Endodermal cell (in vitro differentiated cells): Measurements from ENCODE around the gene HOXD10. TPM values are rescaled to one million over a fixed set of nuclear protein-coding genes. Genes with fewer than 3 reads are reported as not detected.

Experiments
- DNase-seq: peaks from one replicate; pipeline ENCODE4 v3.0.0-alpha.2; 2017
- H3K27ac ChIP-seq: 2 replicates; pipeline ENCODE4 v1.5.1; 2013; ENCODE audit warnings: mild to moderate bottlenecking, low read depth, low read length, moderate library complexity
- H3K27me3 ChIP-seq: 2 replicates; pipeline ENCODE4 v1.6.1; 2013; ENCODE audit warnings: mild to moderate bottlenecking, low read length, moderate library complexity; ENCODE audit not compliant: insufficient read depth, control insufficient read depth, poor library complexity, severe bottlenecking
- H3K36me3 ChIP-seq: 2 replicates; pipeline ENCODE4 v1.7.0; 2013; ENCODE audit warnings: mild to moderate bottlenecking, low read length, moderate library complexity; ENCODE audit not compliant: control insufficient read depth, insufficient read depth
- H3K4me1 ChIP-seq: one replicate; pipeline ENCODE4 v1.7.0; 2013; ENCODE audit warnings: low read length; ENCODE audit not compliant: control insufficient read depth, insufficient read depth
- H3K4me3 ChIP-seq: 2 replicates; pipeline ENCODE4 v1.5.1; 2013; ENCODE audit warnings: mild to moderate bottlenecking, low read length, moderate library complexity
- H3K9ac ChIP-seq: 2 replicates; pipeline ENCODE4 v1.6.1; 2013; ENCODE audit warnings: mild to moderate bottlenecking, low read length, moderate library complexity; ENCODE audit not compliant: poor library complexity, severe bottlenecking; ENCODE audit errors: extremely low read depth
- H3K9me3 ChIP-seq: 2 replicates; pipeline ENCODE4 v1.6.1; 2013; ENCODE audit warnings: mild to moderate bottlenecking, low read length, moderate library complexity; ENCODE audit not compliant: control insufficient read depth
- H3K27ac Mint-ChIP-seq: 2 replicates; pipeline ENCODE4 v1.8.0; 2020; ENCODE audit warnings: mixed read lengths
- H3K27me3 Mint-ChIP-seq: 2 replicates; pipeline ENCODE4 v1.8.0; 2021; ENCODE audit warnings: mild to moderate bottlenecking, mixed read lengths; ENCODE audit not compliant: insufficient read depth
- H3K36me3 Mint-ChIP-seq: 2 replicates; pipeline ENCODE4 v1.8.0; 2020; ENCODE audit warnings: low read depth, mixed read lengths
- H3K4me1 Mint-ChIP-seq: 2 replicates; pipeline ENCODE4 v1.8.0; 2020; ENCODE audit warnings: mixed read lengths
- H3K4me3 Mint-ChIP-seq: 2 replicates; pipeline ENCODE4 v1.8.0; 2020; ENCODE audit warnings: mild to moderate bottlenecking, moderate library complexity, mixed read lengths
- H3K9me3 Mint-ChIP-seq: 2 replicates; pipeline ENCODE4 v1.8.0; 2020; ENCODE audit warnings: mild to moderate bottlenecking, mixed read lengths
- CTCF ChIP-seq: fragments of 200-600 bp; sonication (generic); conservative IDR thresholded peaks from 2 replicates; pipeline ENCODE4 v1.5.0; 2021; ENCODE audit warnings: antibody characterized with exemption, mild to moderate bottlenecking
- WGBS, 2 experiments: methylation state at CpG; one replicate each; pipeline versions ENCODE4 v1.1.5 to v1.1.7; 2013; ENCODE audit warnings: missing lambda C conversion rate in 2 of 2, mixed read lengths in 1 of 2; ENCODE audit not compliant: insufficient coverage in 1 of 2, insufficient read length in 1 of 2; 5-methylcytosine and 5-hydroxymethylcytosine counted together
- total RNA-seq, 2 donors: library from RNA; stranded (reverse); fragmentation: NEBNext Ultra II Directional in 1 of 2; extraction: Animal tissue kit (Norgen Biotek cat#: 25700) in 1 of 2; gene quantifications; 2 replicates in 1 of 2; 3 replicates in 1 of 2; pipeline ENCODE4 v1.2.1, GENCODE V29; 2021

HOXD10 gene
- total RNA-seq, 2 donors from 2014 or later = not detected

- Histone ChIP-seq H3K36me3 (no peaks in the 10 kb centered on the region), H3K4me3 (peak overlapping the region; percentile 27), H3K4me1 (peaks cover 5% of the 10 kb centered on the region), H3K9ac (no peak overlapping the region), H3K27me3 (peaks cover 97% of the 10 kb centered on the region), H3K27ac (no peak overlapping the region), H3K9me3 (peaks cover 5% of the 10 kb centered on the region)
- 11 to 14% methylated on average over 18 to 31 of the region's 31 CpGs for WGBS, 2 experiments
- no peak for TF ChIP-seq CTCF
- Mint-ChIP-seq H3K9me3 (no peaks in the 10 kb centered on the region), H3K4me1 (peaks cover 29% of the 10 kb centered on the region), H3K27ac (no peak overlapping the region), H3K36me3 (no peaks in the 10 kb centered on the region), H3K4me3 (peak overlapping the region; percentile 48), H3K27me3 (peaks cover 96% of the 10 kb centered on the region)
- no peak for DNase-seq
Measured at GRCh38 chr2:176091329-176092258, 25.0 kb upstream of the HOXD10 start.

- Histone ChIP-seq H3K9ac (no peak within 1 kb of the TSS), H3K9me3 (peaks cover 5% of the 10 kb centered on the region), H3K4me3 (peak within 1 kb of the TSS; percentile 66), H3K36me3 (no peaks in the 10 kb centered on the region), H3K27ac (no peak within 1 kb of the TSS), H3K4me1 (peaks cover 5% of the 10 kb centered on the region), H3K27me3 (peaks cover 97% of the 10 kb centered on the region)
- Mint-ChIP-seq H3K9me3 (no peaks in the 10 kb centered on the region), H3K27ac (no peak within 1 kb of the TSS), H3K4me3 (peak within 1 kb of the TSS; percentile 48), H3K36me3 (no peaks in the 10 kb centered on the region), H3K27me3 (peaks cover 96% of the 10 kb centered on the region), H3K4me1 (peaks cover 28% of the 10 kb centered on the region)
- no peak for TF ChIP-seq CTCF
- DNase-seq = peak; percentile 91
- 0 to 1% methylated on average over 3 to 95 of the region's 95 CpGs for WGBS, 2 experiments
Measured at GRCh38 chr2:176092270-176093144, 24.1 kb upstream of the HOXD10 start, which contains the start of gene HOXD13. Gene HOXD13 (plus strand): TSS chr2:176092721. CDS start chr2:176092891, 170 bp downstream.

GRCh38 chr2:176093145-176093897 is 23.3 kb upstream of the HOXD10 start:
- TF ChIP-seq CTCF = peak; percentile 62
- WGBS, 2 experiments = 2 to 4% methylated on average over 36 to 53 of the region's 53 CpGs
- Mint-ChIP-seq H3K4me1 (peaks cover 34% of the 10 kb centered on the region), H3K9me3 (no peaks in the 10 kb centered on the region), H3K4me3 (peak overlapping the region; percentile 48), H3K36me3 (no peaks in the 10 kb centered on the region), H3K27ac (no peak overlapping the region), H3K27me3 (peaks cover 96% of the 10 kb centered on the region)
- Histone ChIP-seq H3K9ac (no peak overlapping the region), H3K4me3 (peak overlapping the region; percentile 66), H3K4me1 (peaks cover 5% of the 10 kb centered on the region), H3K27ac (no peak overlapping the region), H3K27me3 (peaks cover 99% of the 10 kb centered on the region), H3K36me3 (no peaks in the 10 kb centered on the region), H3K9me3 (peaks cover 5% of the 10 kb centered on the region)
- DNase-seq = peak; percentile 80
